Measurements from ENCODE around the gene COX7A2L.
A peak's percentile ranks its signal among the peaks of the same experiment; 100 is the strongest.

Gene COX7A2L

GRCh38 chr2:42378415-42378814, 17.4 kb upstream of the COX7A2L start:
- DNase-seq (ENCODE audit: low read depth in 1 of 2, low spot score in 1 of 2): no peak
- in situ Hi-C loops (cut with HindIII; ENCODE audit: low pct_unique_long_range_greater_than_20kb, low sequenced_read_pairs): no loop called here
- no peak for TF ChIP-seq JUND (IDR thresholded peaks at IDR 0.05; ENCODE audit: low read depth)

- TF ChIP-seq JUND (IDR thresholded peaks at IDR 0.05; ENCODE audit: low read depth): no peak
- DNase-seq (ENCODE audit: low read depth in 1 of 2, low spot score in 1 of 2): no peak
- in situ Hi-C loops (cut with HindIII; ENCODE audit: low pct_unique_long_range_greater_than_20kb, low sequenced_read_pairs): no loop called here
Observed at GRCh38 chr2:42376758-42377157, 15.7 kb upstream of the COX7A2L start.

GRCh38 chr2:42372474-42373200, 11.6 kb upstream of the COX7A2L start:
- in situ Hi-C loops (cut with HindIII; ENCODE audit: low pct_unique_long_range_greater_than_20kb, low sequenced_read_pairs): no loop called here
- TF ChIP-seq JUND (IDR thresholded peaks at IDR 0.05; ENCODE audit: low read depth): no peak
- no peak for DNase-seq (ENCODE audit: low read depth in 1 of 2, low spot score in 1 of 2)

GRCh38 chr2:42371611-42372473, 10.8 kb upstream of the COX7A2L start:
- no peak for TF ChIP-seq JUND (IDR thresholded peaks at IDR 0.05; ENCODE audit: low read depth)
- no peak for DNase-seq (ENCODE audit: low read depth in 1 of 2, low spot score in 1 of 2)
- in situ Hi-C loops (cut with HindIII; ENCODE audit: low pct_unique_long_range_greater_than_20kb, low sequenced_read_pairs): no loop called here

- in situ Hi-C loops (cut with HindIII; ENCODE audit: low pct_unique_long_range_greater_than_20kb, low sequenced_read_pairs): no loop called here
- DNase-seq (ENCODE audit: low read depth in 1 of 2, low spot score in 1 of 2): no peak
- no peak for TF ChIP-seq JUND (IDR thresholded peaks at IDR 0.05; ENCODE audit: low read depth)
Observed at GRCh38 chr2:42369532-42370229, 8.7 kb upstream of the COX7A2L start.

GRCh38 chr2:42368817-42369531, 8.0 kb upstream of the COX7A2L start:
- no peak for TF ChIP-seq JUND (IDR thresholded peaks at IDR 0.05; ENCODE audit: low read depth)
- no peak for DNase-seq (ENCODE audit: low read depth in 1 of 2, low spot score in 1 of 2)
- in situ Hi-C loops (cut with HindIII; ENCODE audit: low pct_unique_long_range_greater_than_20kb, low sequenced_read_pairs): no loop called here

GRCh38 chr2:42367835-42368234, 6.8 kb upstream of the COX7A2L start:
- no peak for TF ChIP-seq JUND (IDR thresholded peaks at IDR 0.05; ENCODE audit: low read depth)
- in situ Hi-C loops (cut with HindIII; ENCODE audit: low pct_unique_long_range_greater_than_20kb, low sequenced_read_pairs): no loop called here
- DNase-seq (ENCODE audit: low read depth in 1 of 2, low spot score in 1 of 2): no peak

GRCh38 chr2:42366411-42366810, 5.4 kb upstream of the COX7A2L start:
- DNase-seq (ENCODE audit: low read depth in 1 of 2, low spot score in 1 of 2): no peak
- TF ChIP-seq JUND (IDR thresholded peaks at IDR 0.05; ENCODE audit: low read depth): no peak
- in situ Hi-C loops (cut with HindIII; ENCODE audit: low pct_unique_long_range_greater_than_20kb, low sequenced_read_pairs): no loop called here

GRCh38 chr2:42364658-42365057, 3.6 kb upstream of the COX7A2L start:
- DNase-seq (ENCODE audit: low read depth in 1 of 2, low spot score in 1 of 2): no peak
- no peak for TF ChIP-seq JUND (IDR thresholded peaks at IDR 0.05; ENCODE audit: low read depth)
- in situ Hi-C loops (cut with HindIII; ENCODE audit: low pct_unique_long_range_greater_than_20kb, low sequenced_read_pairs): no loop called here

GRCh38 chr2:42363413-42363812, 2.4 kb upstream of the COX7A2L start:
- no peak for DNase-seq (ENCODE audit: low read depth in 1 of 2, low spot score in 1 of 2)
- in situ Hi-C loops (cut with HindIII; ENCODE audit: low pct_unique_long_range_greater_than_20kb, low sequenced_read_pairs): no loop called here
- no peak for TF ChIP-seq JUND (IDR thresholded peaks at IDR 0.05; ENCODE audit: low read depth)

GRCh38 chr2:42361728-42362283, 789 bp upstream of the COX7A2L start:
- TF ChIP-seq JUND (IDR thresholded peaks at IDR 0.05; ENCODE audit: low read depth): no peak
- DNase-seq (ENCODE audit: low read depth in 1 of 2, low spot score in 1 of 2): peak in 1 of 2 experiments; percentile 13
- in situ Hi-C loops (cut with HindIII; ENCODE audit: low pct_unique_long_range_greater_than_20kb, low sequenced_read_pairs): no loop called here

- DNase-seq (ENCODE audit: low read depth in 1 of 2, low spot score in 1 of 2): no peak
- in situ Hi-C loops (cut with HindIII; ENCODE audit: low pct_unique_long_range_greater_than_20kb, low sequenced_read_pairs): no loop called here
- TF ChIP-seq JUND (IDR thresholded peaks at IDR 0.05; ENCODE audit: low read depth): no peak
Observed at GRCh38 chr2:42360493-42360889, 526 bp downstream of the COX7A2L start.
